ENCODE results near the gene WBP11.

DNA sequence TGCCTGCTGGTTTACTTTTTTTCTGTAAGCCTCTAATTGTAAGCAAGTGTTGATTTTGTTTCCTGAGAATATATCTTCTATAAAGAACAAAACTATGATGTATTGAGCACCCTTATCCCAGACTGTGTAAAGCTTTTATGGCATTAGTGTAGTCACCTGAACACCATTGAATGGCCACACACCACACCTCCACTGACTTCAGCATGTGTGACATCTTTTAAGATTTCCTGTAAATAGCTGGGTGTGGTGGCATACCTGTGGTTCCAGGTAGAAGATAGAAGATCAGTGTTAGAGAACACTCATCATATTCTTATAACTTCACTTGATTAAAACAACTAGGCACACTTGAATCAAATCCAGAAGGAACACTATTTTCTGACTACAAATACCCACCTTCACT, 51.3 kb downstream of the WBP11 start:
- TF ChIP-seq, protein P1, sequence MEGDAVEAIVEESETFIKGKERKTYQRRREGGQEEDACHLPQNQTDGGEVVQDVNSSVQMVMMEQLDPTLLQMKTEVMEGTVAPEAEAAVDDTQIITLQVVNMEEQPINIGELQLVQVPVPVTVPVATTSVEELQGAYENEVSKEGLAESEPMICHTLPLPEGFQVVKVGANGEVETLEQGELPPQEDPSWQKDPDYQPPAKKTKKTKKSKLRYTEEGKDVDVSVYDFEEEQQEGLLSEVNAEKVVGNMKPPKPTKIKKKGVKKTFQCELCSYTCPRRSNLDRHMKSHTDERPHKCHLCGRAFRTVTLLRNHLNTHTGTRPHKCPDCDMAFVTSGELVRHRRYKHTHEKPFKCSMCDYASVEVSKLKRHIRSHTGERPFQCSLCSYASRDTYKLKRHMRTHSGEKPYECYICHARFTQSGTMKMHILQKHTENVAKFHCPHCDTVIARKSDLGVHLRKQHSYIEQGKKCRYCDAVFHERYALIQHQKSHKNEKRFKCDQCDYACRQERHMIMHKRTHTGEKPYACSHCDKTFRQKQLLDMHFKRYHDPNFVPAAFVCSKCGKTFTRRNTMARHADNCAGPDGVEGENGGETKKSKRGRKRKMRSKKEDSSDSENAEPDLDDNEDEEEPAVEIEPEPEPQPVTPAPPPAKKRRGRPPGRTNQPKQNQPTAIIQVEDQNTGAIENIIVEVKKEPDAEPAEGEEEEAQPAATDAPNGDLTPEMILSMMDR (IDR thresholded peaks at IDR 0.05), result no peak
- TF ChIP-seq POLR2A (IDR thresholded peaks at IDR 0.05) (no peak), EP300 (IDR thresholded peaks at IDR 0.05) (no peak)
